IMR-90 (cell line): ENCODE data around the gene IL21.
"Not testable (repeated sequence)": the region's sequence is repeated elsewhere in the genome, so short reads cannot be mapped to it uniquely, and the experiment has no call there.

Experiments used
- CEBPB ChIP-seq: IDR thresholded peaks from 2 replicates; pipeline ENCODE4 v1.6.1; 2012; ENCODE audit warnings: low read depth, low read length, improper control_type of control experiment
- CHD1 ChIP-seq: IDR thresholded peaks from 2 replicates; pipeline ENCODE4 v1.6.1; 2012; ENCODE audit warnings: low read depth, low read length, improper control_type of control experiment
- CTCF ChIP-seq: conservative IDR thresholded peaks from 2 replicates; pipeline ENCODE4 v1.5.1; 2012; ENCODE audit warnings: mild to moderate bottlenecking, low read depth, low read length, improper control_type of control experiment
- ELK1 ChIP-seq: fragments of 150-350 bp; IDR thresholded peaks from 2 replicates; pipeline ENCODE4 v1.6.1; 2016; ENCODE audit warnings: low read depth, mild to moderate bottlenecking, low read length, moderate library complexity, borderline replicate concordance
- FOS ChIP-seq: fragments of 150-350 bp; IDR thresholded peaks from 2 replicates; pipeline ENCODE4 v1.6.1; 2016; ENCODE audit warnings: low read depth, low read length
- MXI1 ChIP-seq: IDR thresholded peaks from 2 replicates; pipeline ENCODE4 v1.6.1; 2012; ENCODE audit warnings: low read depth, mild to moderate bottlenecking, low read length, moderate library complexity, borderline replicate concordance
- POLR2A ChIP-seq: IDR thresholded peaks from 2 replicates; pipeline ENCODE4 v1.6.1; 2012; ENCODE audit warnings: mild to moderate bottlenecking, low read depth, low read length
- RAD21 ChIP-seq: IDR thresholded peaks from 2 replicates; pipeline ENCODE4 v1.6.1; 2012; ENCODE audit warnings: low read length, improper control_type of control experiment
- RCOR1 ChIP-seq: IDR thresholded peaks from 2 replicates; pipeline ENCODE4 v1.6.1; 2012; ENCODE audit warnings: mild to moderate bottlenecking, low read length, improper control_type of control experiment; ENCODE audit not compliant: insufficient replicate concordance
- RFX5 ChIP-seq: IDR thresholded peaks from 2 replicates; pipeline ENCODE4 v1.8.0; 2012; ENCODE audit warnings: low read depth, mild to moderate bottlenecking, low read length, moderate library complexity
- SMC3 ChIP-seq: fragments of 150-350 bp; IDR thresholded peaks from 2 replicates; pipeline ENCODE4 v1.6.1; 2016; ENCODE audit warnings: low read depth, mild to moderate bottlenecking, antibody characterized with exemption, low read length, moderate library complexity
- USF2 ChIP-seq: fragments of 150-350 bp; IDR thresholded peaks from 2 replicates; pipeline ENCODE4 v1.6.1; 2017; ENCODE audit warnings: mild to moderate bottlenecking, antibody characterized with exemption, low read length, low read depth

- TF ChIP-seq CTCF, CEBPB, RCOR1, MXI1, POLR2A, RFX5, FOS, USF2, SMC3, RAD21, ELK1, CHD1: not testable (repeated sequence)
Observed at GRCh38 chr4:122656583-122656982, 35.7 kb upstream of the IL21 start.
